NK-92 (cell line): ENCODE results near the gene ANKRD40CL.

ENCODE experiments used
- DNase-seq: peaks from one replicate; lab custom pipeline; 2025; ENCODE audit not compliant: unreplicated experiment; lab: John Stamatoyannopoulos, UW

Gene ANKRD40CL

DNA sequence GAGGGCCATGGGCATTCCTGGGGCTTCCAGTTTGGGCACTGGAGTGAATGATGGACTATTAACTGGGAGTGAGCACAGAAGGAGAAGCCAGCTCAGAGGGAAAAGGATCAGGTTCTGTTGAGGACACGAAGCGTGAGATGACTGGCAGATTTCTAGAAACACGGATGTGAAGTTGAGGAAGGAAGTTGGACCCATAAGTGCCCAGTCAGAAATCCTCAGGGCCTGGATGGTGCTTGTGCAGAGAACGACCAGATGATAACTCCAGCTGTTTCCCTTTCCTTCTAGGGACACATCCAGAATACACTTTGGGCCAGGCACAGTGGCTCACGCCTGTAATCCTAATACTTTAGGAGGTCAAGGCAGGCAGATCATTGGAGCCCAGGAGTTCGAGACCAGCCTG is 23.3 kb upstream of the ANKRD40CL start:
- no peak for DNase-seq

DNA sequence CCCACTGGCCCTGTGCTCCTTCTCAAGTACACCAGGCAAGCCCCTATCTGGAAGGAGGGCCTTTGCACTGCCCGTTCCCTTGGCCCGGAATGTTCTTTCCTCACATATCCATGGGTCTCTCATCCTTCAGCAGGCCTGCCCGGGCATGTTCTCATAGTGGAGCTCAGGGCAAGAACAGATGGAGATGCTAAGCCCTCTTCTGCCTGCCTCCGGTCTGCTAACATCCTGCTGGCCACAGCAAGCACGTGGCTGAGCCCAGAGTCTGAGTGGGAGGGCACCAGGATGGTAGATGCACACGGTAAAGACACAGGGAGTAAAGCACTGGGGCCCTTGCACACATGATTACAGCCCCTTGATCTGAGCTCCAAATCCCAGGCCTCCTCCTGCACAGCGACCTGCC is 19.8 kb upstream of the ANKRD40CL start:
- DNase-seq, result no peak

DNA sequence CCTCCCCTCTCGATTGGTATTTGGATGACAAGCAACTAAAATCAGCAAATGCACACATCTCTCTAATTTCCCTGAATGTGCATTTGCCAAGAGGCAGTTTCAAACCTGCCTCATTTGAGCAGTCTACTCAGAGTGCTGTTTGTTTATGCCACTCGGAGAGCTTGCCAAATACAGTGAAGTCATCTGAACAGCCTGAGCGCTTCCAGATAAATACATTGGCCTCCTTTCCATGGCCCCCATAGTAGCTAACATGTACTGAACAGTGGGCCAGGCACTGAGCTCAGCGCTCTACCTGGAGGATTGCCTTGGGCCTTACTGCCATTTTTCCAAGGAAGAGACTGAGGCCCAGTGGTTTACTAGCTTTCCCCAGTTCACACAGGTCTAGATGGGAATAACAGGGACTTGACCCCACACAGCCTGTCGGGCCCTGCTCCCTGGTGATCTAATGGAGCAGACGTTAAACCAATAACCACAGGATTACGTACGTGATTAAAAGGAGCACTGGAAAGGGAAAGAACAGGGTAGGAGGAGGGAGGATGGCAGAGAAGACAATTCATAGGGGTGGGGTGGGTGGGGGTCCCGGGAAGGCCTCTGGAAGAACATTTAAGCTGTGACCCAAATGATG is 18.7 kb upstream of the ANKRD40CL start:
- DNase-seq, result no peak

DNA sequence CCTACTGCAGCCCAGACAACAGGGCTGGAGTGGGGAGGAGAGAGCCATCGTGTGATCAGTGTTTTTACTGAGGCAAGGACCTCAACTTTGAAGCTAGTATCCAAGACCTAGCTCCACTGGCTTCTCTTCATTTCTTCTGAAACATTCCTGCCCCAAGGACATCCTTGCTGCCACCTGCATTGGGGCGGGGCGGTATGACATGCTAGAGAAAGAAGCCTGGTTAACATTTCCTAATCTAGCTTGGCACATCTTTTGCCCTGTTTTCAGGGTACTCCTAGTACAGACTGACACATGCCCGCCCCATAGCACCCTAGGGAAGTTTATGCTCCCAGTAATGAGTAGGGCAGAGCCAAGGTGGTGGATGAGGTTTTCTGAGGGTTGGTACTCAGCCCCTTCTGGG is 17.8 kb upstream of the ANKRD40CL start:
- DNase-seq, result no peak

DNA sequence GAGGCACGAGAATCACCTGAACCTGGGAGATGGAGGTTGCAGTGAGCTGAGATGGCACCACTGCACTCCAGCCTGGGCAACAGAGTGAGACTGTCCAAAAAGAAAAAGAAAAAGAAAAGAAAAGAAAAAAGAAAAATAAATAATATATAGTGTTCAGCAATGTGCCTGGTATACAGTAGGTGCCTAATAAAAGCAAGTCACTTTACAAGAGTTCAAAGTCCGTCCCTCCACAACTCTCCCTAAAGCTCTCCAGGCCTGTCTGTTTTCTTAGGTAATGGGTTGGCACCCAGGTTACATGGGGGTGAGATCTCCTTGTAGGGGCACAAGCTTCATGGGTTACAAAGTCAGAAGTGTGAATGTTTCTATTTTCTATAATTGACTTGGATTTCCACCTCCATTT is 16.6 kb upstream of the ANKRD40CL start:
- no peak for DNase-seq

DNA sequence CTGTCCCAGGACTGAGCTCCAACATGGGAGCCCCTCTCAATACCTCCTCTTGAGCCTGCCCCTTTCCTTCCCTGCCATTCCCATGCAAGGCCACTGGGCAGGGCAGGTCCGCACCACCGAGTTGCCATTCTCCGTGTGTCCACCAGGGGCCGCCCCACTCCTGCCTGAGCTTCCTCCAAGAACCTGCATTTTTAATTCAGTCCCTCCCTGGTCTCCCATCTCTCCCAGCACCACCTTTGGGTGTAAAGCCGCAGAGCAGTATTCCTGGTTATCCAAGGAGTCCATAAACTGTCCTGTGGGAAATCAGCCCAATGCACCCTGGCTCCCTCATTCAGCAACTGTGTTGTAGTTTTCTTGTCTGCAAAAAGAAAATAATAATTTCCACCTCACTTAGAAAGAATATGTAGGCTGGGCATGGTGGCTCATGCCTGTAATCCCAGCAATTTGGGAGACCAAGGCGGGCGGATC is 15.9 kb upstream of the ANKRD40CL start:
- no peak for DNase-seq

DNA sequence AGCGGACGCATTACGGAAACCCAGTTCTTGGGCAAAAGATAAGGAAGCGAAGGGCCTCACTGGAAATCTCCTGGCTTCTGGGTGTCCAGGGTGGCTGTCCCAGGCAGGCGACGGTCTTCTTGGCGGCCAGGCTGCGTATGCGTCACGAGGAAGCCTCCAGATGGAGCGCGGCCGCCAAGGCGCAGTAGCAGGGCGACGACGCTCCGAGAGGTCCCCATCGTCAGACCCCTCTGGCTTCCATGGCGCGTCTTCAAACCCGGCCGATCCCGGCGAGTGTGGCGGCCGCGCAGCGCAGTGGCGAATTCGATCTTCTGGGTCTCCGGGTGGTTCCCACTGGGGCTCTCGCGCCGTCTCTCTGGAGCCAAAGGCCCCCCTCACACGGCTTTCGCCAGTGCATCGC is 13.8 kb upstream of the ANKRD40CL start:
- no peak for DNase-seq

DNA sequence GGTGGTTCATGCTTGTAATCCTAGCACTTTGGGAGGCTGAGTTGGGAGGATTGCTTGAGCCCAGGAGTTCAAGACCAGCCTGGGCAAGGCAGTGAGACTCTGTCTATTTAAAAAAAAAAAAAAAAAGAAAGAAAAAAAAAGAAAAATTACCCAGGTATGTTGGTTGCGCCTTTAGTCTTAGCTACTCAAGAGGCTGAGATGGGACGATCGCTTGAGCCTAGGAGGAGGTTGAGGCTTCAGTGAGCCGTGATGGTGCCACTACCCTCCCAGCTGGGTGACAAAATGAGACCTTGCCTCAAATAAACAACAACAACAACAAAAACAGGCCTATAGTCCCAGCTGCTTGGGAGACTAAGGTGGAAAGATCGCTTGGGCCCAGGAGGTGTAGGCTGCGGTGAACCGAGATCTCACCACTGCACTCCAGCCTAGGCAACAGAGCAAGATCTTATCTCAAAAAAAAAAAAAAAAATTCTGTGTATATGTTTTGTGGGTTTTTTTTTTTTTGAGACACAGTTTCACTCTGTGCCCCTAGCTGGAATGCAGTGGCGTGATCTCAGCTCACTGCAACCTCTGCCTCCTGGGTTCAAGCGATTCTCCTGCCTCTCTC is 12.5 kb upstream of the ANKRD40CL start:
- DNase-seq, result no peak

DNA sequence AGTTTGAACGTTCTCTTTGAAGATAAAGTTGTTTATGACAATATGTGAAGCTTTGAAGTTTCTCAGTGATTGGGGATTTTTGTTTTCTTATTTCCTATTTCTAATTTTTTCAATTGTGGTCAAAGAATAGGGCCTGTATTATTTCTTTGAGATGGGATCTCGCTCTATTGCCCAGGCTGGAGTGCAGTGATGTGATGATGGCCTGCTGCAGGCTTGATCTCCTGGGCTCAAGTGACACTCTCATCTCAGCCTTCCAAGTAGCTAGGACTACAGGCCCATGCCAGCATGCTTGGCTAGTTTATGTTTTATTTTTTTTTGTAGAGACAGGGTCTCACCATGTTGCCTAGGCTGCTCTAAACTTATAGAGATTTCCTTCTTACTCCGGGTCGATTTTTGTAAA is 11.7 kb upstream of the ANKRD40CL start:
- DNase-seq, result no peak

DNA sequence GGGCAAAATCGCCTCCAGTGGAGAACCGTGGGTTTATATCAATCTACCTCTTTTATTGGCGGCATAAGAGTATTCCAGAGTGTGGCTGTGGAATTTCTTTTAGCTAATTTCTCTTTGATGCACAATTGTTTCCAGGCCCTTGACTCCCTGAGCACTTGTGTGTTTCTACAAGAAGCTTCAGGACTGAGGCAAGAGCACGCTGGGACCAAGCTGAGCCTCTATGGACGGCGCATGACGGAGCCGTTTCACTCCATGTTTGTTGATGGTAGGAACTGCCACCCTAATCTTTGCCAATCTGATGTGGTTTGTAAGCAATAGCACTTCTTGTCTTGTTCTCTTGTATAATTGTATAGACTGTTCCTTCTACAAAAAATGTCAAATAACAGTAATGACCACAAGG is 11.2 kb upstream of the ANKRD40CL start:
- DNase-seq, result no peak

DNA sequence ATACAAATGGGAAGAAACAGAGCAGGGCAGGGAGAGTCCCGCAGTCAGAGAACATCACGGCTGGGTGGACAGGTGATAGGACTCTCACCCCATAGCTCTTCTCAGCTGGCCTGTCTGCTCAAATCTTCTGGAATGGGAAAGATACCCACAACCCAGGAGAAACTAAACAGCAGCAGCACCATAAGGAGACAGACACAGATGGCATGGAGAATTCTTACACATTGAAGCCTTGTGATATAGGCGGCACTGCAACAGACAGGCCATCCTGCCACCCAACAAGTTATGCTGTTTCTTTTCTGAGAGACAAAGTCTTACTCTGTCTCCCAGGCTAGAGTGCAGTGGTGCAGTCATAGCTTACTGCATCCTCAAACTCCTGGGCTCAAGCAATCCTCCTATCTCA is 8.6 kb upstream of the ANKRD40CL start:
- DNase-seq, result no peak

DNA sequence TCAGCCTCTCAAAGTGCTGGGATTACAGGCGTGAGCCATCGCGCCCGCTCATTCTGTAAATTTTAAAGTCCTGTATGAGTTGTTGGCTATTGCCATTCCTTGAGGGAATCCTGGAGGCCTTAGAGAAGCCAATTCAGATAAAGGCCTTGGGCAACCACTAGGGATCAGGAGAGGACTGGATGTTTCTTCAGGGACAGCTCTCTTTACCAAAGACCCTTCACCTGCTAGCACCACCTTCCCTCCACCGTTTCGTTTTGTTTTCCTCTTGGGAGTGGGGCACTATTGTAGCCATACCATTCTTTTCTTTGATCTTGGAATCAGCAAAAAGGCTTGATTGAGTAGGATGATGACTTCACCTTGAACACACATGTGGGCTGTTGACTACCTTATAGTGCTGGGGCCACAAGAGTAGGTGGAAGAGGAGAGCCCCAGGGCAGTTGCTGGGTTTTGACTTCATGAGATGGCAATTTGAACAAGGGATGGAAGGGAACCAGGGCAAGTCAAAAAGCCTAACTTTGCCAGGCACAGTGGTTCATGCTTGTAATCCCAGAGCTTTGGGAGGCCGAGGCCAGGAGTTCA is 7.0 kb upstream of the ANKRD40CL start:
- no peak for DNase-seq

DNA sequence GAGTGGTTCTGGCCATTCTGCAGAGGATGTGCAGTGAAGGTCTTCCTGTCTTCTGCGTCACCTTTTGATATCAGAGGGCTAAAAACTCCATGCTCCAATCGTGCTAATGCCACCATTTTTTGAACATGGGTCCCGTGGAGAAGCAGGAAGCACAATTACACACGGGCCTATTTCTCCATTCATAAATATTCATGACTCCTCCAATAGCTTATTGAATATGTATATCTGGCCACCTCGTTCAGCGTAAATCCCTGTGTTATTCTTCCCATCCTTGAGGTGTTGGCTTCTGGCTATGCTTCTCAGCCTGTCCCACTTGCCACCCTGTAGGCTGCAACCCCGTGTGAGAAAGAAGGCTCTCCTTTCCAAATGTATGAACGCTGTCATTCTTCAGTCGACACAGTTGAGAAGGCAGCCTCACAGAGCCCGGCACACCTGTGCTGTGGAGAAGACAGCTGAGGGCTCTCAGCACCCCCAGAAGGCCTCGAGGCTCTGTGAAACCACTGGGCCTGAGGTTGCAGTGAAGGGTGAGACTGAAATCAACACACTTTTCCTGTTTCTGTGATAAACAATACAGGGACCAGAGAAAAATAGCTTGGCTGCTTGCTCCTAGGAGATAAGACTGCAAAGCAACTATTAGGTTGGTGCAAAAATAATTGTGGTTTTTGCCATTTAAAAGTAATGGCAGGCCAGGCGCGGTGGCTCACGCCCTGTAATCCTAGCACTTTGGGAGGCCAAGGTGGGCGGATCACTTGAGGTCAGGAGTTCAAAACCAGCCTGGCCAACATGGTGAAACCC is 4.9 kb upstream of the ANKRD40CL start:
- DNase-seq, result no peak

DNA sequence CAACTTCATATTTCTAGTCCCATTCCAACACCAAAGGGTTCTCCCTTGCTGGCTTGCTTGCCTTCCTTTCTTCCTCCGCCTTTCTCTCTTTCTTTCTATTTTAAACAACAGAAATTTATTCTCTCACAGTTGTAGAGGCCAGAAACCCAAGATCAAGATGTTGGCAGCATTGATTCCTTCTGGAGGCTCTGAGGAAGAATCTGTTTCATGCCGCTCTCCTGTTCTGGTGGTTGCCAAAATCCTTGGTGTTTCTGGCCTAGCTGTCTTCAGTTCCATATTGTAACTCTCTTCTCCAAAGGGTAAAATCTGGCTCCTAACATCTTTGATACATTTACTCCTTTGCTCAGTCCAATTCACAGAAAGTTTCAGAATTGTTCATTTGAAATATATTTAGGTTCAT is 3.0 kb upstream of the ANKRD40CL start:
- DNase-seq, result no peak

DNA sequence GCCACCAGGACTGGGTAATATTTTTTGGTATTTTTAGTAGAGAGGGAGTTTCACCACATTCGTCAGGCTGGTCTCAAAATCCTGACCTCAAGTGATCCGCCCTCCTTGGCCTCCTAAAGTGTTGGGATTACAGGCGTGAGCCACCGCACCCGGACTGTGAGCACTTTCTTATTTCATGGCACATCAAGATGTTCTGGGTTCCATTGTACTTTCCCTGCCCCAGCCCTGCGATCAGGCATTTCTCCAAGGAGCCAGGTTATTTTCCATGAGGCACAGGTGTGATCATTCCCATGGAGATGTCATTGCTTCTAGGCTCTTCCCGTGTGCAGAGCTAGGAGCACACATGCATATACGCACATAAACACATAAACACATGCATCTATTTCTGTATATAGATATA is 2.6 kb upstream of the ANKRD40CL start:
- DNase-seq, result no peak

DNA sequence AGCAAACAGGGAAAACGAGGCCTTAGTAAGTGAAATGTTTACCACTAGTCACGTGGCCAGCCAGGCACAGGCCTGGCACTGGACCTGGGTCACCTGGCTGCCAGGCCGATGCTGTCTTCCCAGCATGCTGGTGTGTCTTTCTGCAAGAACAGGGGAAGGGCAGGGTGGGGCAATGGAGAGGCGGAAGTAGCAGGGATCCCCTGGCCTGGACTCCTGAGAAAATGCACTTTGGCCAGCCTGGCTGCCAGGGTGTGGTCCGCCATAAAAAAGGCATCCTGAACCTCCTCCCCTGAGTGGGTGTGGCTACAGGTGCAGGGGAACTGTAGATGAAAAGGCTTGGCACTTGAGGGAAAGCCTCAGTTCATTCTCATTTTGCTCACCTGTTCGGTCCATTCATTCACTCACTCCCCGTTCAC is 1.0 kb upstream of the ANKRD40CL start:
- DNase-seq, result no peak

DNA sequence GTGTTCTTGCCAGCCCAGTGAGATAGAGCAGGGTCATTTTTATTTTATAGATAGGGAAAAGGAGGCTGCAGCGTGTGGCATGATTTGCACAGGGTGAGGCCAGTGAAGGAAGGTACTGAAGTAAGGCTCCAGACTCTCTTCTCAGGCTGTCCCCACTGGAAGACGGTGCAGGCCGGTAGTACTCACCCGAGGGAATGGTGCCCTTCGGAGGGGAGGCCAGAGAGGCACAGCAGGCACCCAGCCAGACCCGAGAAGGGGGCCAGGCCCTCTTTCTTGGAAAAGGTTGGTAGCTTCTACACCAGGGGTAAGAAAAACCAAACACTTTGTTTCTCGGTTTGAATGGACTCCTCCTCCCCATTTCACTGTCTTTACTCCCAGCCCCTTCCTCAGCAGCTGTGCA is 288 bp downstream of the ANKRD40CL start:
- DNase-seq, result no peak

DNA sequence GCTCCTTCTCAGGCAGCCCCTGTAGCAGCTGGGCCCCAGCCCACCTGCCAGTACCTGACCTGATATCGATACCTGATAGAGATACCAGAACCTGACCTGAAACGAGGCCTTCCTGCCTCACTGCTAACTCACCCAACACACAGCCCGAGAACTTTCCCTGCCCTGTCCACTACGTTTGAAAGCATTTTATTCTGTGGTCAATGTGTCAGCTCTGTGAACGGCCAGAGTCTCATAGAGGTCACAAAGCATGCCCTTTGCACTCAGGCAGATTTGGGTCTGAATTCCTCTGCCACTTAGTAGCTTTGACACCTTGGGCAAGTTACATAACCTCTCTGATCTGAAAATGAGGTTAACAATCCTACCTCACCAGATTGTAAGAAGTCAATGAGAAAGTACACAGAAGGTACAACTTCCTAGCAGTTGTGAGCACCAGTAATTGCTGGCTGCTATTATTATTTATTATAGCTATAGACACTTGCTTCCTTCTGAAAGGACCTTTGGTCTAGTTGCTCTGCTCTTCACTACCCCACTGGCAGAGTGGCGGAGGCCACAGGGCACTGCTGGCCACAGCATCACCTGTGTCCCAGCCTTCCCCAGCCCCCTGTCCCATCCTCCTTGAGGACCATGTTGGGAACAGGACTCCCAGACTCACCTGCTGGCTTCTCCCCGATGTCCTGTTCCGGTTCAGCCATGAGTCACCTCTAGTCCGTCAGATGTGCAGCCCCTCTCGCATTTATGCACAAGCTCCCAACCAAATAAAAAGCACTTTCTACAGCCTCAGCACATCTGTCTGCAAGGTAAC is 895 bp downstream of the ANKRD40CL start:
- no peak for DNase-seq

DNA sequence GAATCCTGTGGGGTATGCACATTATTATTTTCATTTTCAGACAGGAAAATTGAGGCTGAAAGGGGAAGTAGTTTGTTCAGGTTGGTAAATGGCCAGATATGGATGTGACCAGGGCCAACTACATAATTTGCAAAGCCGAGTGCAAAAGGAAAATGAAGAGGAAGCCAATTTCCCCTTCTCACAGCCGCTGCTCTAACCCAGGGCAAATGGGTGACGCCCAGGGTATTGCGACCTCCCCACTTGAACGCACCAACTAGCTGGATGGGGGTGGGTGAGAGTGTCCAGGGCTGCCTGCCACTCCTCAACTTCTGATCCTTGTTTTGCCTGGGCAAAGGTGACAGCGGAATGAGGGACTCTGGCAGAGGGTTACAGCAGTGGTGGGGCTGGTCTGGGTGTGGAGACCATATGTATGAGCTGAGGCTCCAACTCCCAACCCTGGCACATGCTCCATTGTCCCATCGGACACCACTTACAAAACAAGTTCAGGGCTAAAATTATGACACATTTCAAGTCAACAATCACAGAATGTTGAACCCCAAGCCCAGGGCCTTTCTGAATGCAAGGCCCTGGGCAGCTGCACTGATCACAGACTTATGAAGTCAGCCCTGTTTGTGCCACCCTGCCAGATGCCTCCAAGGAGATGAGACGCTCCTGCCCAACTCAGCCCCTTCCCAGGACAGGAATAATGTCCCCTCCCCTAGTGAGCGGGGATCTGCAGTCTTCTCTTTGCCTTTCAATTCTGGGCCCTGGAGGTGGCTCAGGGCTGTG is 1.7 kb downstream of the ANKRD40CL start:
- no peak for DNase-seq

DNA sequence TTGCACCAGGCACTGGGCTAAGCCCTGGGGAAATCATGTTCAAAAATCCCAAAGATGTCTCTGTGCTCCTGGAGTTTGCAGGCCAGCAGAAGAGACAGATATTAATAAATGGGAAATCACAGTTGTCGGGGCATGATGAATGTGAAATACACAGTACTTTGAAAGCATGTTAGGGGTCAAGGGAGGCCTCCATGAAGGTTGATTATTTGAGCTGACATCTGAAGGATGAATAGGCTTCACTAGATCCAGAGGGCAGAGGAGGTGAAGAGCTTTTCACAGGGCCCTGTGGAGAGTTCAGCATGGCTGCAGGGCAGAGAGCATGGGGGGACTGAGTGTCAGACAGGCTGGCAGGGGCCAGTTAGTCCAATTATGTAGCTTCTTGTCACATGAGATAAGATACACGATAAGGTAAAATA is 2.6 kb downstream of the ANKRD40CL start:
- no peak for DNase-seq
